ENCODE results near the gene STRIP2.

The STRIP2 gene, protein sequence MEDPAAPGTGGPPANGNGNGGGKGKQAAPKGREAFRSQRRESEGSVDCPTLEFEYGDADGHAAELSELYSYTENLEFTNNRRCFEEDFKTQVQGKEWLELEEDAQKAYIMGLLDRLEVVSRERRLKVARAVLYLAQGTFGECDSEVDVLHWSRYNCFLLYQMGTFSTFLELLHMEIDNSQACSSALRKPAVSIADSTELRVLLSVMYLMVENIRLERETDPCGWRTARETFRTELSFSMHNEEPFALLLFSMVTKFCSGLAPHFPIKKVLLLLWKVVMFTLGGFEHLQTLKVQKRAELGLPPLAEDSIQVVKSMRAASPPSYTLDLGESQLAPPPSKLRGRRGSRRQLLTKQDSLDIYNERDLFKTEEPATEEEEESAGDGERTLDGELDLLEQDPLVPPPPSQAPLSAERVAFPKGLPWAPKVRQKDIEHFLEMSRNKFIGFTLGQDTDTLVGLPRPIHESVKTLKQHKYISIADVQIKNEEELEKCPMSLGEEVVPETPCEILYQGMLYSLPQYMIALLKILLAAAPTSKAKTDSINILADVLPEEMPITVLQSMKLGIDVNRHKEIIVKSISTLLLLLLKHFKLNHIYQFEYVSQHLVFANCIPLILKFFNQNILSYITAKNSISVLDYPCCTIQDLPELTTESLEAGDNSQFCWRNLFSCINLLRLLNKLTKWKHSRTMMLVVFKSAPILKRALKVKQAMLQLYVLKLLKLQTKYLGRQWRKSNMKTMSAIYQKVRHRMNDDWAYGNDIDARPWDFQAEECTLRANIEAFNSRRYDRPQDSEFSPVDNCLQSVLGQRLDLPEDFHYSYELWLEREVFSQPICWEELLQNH

DNA sequence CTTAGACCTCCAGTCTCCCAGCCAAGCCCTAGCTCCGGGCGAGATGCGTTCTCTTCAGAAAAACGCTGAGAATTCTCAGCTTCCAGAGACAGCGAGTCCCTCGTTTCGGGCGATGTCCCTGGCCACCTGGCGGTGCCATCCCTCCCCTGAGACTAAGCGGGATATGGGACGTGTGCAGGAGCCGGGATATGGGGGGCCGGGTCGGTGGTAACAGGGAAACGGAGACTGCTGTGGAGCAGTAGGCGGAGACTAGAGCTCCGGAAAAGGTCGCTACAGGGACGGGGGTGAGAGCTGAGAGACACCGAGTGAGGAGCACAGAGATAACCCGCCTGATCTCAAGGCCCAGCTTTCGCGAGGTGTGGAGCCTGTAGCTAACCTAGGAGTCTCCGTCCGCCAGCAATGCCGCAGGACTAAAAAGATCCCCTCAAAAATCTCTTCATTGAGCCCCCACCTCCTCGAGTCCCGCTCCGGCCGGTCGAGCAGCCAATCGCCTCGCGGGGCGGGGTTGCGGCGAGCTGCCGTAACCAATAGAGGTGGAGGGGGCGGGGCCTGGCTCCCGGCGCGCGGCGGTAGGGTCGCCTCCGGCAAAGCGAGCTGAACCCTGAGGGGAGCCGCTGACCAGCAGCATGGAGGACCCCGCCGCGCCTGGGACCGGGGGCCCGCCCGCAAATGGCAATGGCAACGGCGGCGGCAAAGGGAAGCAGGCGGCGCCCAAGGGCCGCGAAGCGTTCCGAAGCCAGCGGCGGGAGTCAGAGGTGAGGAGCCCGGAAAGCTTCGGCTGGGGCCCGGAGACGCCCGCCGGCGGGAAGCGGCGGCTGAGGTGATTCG, at the start of gene STRIP2:
TSS of gene STRIP2 (plus strand) at position 586 of the 828 bp plus-strand sequence. CDS start at position 627, 41 bp downstream.
- no peaks in the 10 kb centered on the region for H4K20me1 ChIP-seq (ENCODE audit: insufficient read depth, low read length)
- ATAC-seq (ENCODE audit: insufficient read depth, low read depth) = peak; percentile 94
- peaks cover 21% of the 10 kb centered on the region for H3K4me1 ChIP-seq (ENCODE audit: insufficient read depth, low read length)
- no peaks in the 10 kb centered on the region for H3K79me2 ChIP-seq (ENCODE audit: insufficient read depth, low read length)
- peak within 1 kb of the TSS; percentile 100 for H3K4me2 ChIP-seq (ENCODE audit: insufficient read depth, low read length)
- no peaks in the 10 kb centered on the region for H3K9me3 ChIP-seq (ENCODE audit: insufficient read depth, low read length, severe bottlenecking)
- H3K4me3 ChIP-seq (ENCODE audit: low read depth in 1 of 2, low read length in 2 of 2) = peak within 1 kb of the TSS; percentile 72 to 92
- DNase-seq = peak; percentile 92
- H3K9ac ChIP-seq (ENCODE audit: low read depth, low read length) = peak within 1 kb of the TSS; percentile 83
- H3K27me3 ChIP-seq (ENCODE audit: insufficient read depth, low read length, poor library complexity) = peaks cover 12% of the 10 kb centered on the region
- TF ChIP-seq CTCF (IDR thresholded peaks at IDR 0.05; ENCODE audit: borderline replicate concordance, extremely low read depth, low read length, poor library complexity, severe bottlenecking) (peak; percentile 5), EZH2 (IDR thresholded peaks at IDR 0.05; ENCODE audit: borderline replicate concordance, low read depth, low read length, severe bottlenecking) (no peak)
- H3K27ac ChIP-seq (ENCODE audit: low read length) = peak within 1 kb of the TSS; percentile 54
- H3K36me3 ChIP-seq (ENCODE audit: insufficient read depth, low read length) = no peaks in the 10 kb centered on the region
- peak within 1 kb of the TSS; percentile 99 for H2AFZ ChIP-seq (ENCODE audit: low read depth, low read length)

DNA sequence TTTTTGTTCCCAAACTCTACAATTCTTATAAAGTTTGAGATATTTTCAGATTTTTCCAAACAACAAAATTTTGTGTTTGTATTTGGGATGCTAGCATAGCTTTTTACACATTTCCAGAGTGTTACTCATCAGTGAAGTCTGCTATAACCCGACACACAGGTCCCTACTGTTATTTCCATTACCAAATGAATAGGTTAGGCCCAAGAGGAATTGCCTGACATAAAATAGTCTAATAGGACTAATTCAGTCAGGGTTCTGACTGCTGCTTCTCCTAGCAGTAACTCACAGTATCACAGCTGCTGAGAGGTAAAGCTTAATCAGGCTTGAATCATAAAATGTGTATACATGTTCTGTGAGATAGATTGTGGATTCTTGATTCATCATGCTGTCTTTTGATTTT, 49.1 kb upstream of the STRIP2 start:
- H3K4me2 ChIP-seq (ENCODE audit: insufficient read depth, low read length) = no peak overlapping the region
- DNase-seq (no peak), ATAC-seq (ENCODE audit: insufficient read depth, low read depth) (no peak)
- H3K27me3 ChIP-seq (ENCODE audit: insufficient read depth, low read length, poor library complexity) = no peaks in the 10 kb centered on the region
- H3K4me3 ChIP-seq (ENCODE audit: low read depth in 1 of 2, low read length in 2 of 2) = no peak overlapping the region
- no peaks in the 10 kb centered on the region for H3K4me1 ChIP-seq (ENCODE audit: insufficient read depth, low read length)
- H3K9me3 ChIP-seq (ENCODE audit: insufficient read depth, low read length, severe bottlenecking) = no peaks in the 10 kb centered on the region
- no peak overlapping the region for H2AFZ ChIP-seq (ENCODE audit: low read depth, low read length)
- H3K9ac ChIP-seq (ENCODE audit: low read depth, low read length) = no peak overlapping the region
- TF ChIP-seq CTCF (IDR thresholded peaks at IDR 0.05; ENCODE audit: borderline replicate concordance, extremely low read depth, low read length, poor library complexity, severe bottlenecking) = no peak
- TF ChIP-seq EZH2 (IDR thresholded peaks at IDR 0.05; ENCODE audit: borderline replicate concordance, low read depth, low read length, severe bottlenecking) = no peak
- H3K36me3 ChIP-seq (ENCODE audit: insufficient read depth, low read length) = no peaks in the 10 kb centered on the region
- H3K27ac ChIP-seq (ENCODE audit: low read length) = no peak overlapping the region
- no peaks in the 10 kb centered on the region for H3K79me2 ChIP-seq (ENCODE audit: insufficient read depth, low read length)
- no peaks in the 10 kb centered on the region for H4K20me1 ChIP-seq (ENCODE audit: insufficient read depth, low read length)

- Histone ChIP-seq H3K36me3 (ENCODE audit: insufficient read depth, low read length) (no peaks in the 10 kb centered on the region), H3K4me3 (ENCODE audit: low read depth in 1 of 2, low read length in 2 of 2) (no peak overlapping the region), H3K27ac (ENCODE audit: low read length) (no peak overlapping the region), H4K20me1 (ENCODE audit: insufficient read depth, low read length) (no peaks in the 10 kb centered on the region), H3K9me3 (ENCODE audit: insufficient read depth, low read length, severe bottlenecking) (no peaks in the 10 kb centered on the region), H3K4me1 (ENCODE audit: insufficient read depth, low read length) (no peaks in the 10 kb centered on the region), H3K27me3 (ENCODE audit: insufficient read depth, low read length, poor library complexity) (no peaks in the 10 kb centered on the region), H2AFZ (ENCODE audit: low read depth, low read length) (no peak overlapping the region), H3K9ac (ENCODE audit: low read depth, low read length) (no peak overlapping the region), H3K79me2 (ENCODE audit: insufficient read depth, low read length) (no peaks in the 10 kb centered on the region), H3K4me2 (ENCODE audit: insufficient read depth, low read length) (no peak overlapping the region)
- no peak for TF ChIP-seq EZH2 (IDR thresholded peaks at IDR 0.05; ENCODE audit: borderline replicate concordance, low read depth, low read length, severe bottlenecking)
- no peak for TF ChIP-seq CTCF (IDR thresholded peaks at IDR 0.05; ENCODE audit: borderline replicate concordance, extremely low read depth, low read length, poor library complexity, severe bottlenecking)
- DNase-seq = no peak
- ATAC-seq (ENCODE audit: insufficient read depth, low read depth) = no peak
Measured at GRCh38 chr7:129385598-129385997, 48.6 kb upstream of the STRIP2 start.
